Lower leg skin (tissue), 3 donors: ENCODE results near the gene UBE2QL1.

Experiments
- CTCF ChIP-seq, 3 donors: fragments of 450-650 bp; IDR thresholded peaks; one replicate each; pipeline ENCODE4 v1.5.1; 2016; ENCODE audit warnings: antibody characterized with exemption in 3 of 3, mild to moderate bottlenecking in 3 of 3, moderate library complexity in 2 of 3
- POLR2A ChIP-seq, 2 donors: fragments of 450-650 bp; IDR thresholded peaks; one replicate each; pipeline ENCODE4 v1.6.1; 2016 to 2017; ENCODE audit warnings: antibody characterized with exemption in 2 of 2, mild to moderate bottlenecking in 1 of 2, moderate library complexity in 1 of 2

DNA sequence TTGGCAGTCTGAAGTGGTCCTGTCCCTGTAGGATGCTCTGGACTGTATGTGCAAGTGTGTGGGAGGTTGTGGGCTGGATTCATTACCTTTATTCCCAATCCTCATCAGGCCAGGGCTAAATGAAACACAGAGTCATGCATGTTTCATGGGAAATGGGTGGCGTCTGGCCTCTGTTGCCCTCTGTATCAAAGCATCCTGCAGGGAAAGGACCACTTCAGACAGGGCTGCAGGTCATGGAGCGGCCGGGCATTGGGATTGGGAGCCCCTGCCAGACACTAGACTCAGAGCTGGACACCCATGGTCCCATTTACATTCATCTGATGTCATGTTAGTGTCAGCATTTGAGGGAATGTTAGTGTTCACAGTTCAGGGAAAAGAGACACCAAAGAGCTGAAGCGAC lies 53.8 kb downstream of the UBE2QL1 start:
- TF ChIP-seq CTCF (IDR thresholded peaks at IDR 0.05): no peak
- no peak for TF ChIP-seq POLR2A (IDR thresholded peaks at IDR 0.05)
